Left forelimb (tissue), 1 donor: ENCODE measurements around the gene UBE2I.
A peak's percentile ranks its signal among the peaks of the same experiment; 100 is the strongest.
"Not testable (repeated sequence)": the region's sequence is repeated elsewhere in the genome, so short reads cannot be mapped to it uniquely, and the experiment has no call there.

Source experiments
- DNase-seq: peaks from one replicate; pipeline ENCODE4 v3.0.0-alpha.2; 2018; ENCODE audit warnings: low spot score

Gene UBE2I

GRCh38 chr16:1314399-1315068, 5.1 kb downstream of the UBE2I start:
- no peak for DNase-seq

- no peak for DNase-seq
These were observed 5.9 kb downstream of the UBE2I start for GRCh38 chr16:1315081-1316032.

GRCh38 chr16:1316033-1316405, 6.6 kb downstream of the UBE2I start:
- peak; percentile 55 for DNase-seq

- peak; percentile 51 for DNase-seq
These were observed 8.2 kb downstream of the UBE2I start for GRCh38 chr16:1317479-1318267.

GRCh38 chr16:1318268-1318545, 8.8 kb downstream of the UBE2I start:
- DNase-seq = no peak

- DNase-seq = no peak
These were observed 9.6 kb downstream of the UBE2I start for GRCh38 chr16:1319041-1319440.

GRCh38 chr16:1320097-1320496, 10.7 kb downstream of the UBE2I start:
- DNase-seq = peak; percentile 54

GRCh38 chr16:1320658-1321240, 11.3 kb downstream of the UBE2I start:
- no peak for DNase-seq

- no peak for DNase-seq
These were observed 13.0 kb downstream of the UBE2I start for GRCh38 chr16:1322407-1322806.

- DNase-seq = no peak
These were observed 14.1 kb downstream of the UBE2I start for GRCh38 chr16:1323296-1324239.

- DNase-seq = no peak
These were observed 14.9 kb downstream of the UBE2I start for GRCh38 chr16:1324286-1324826.

- no peak for DNase-seq
These were observed 15.8 kb downstream of the UBE2I start for GRCh38 chr16:1325261-1325660.

- no peak for DNase-seq
These were observed 16.4 kb downstream of the UBE2I start for GRCh38 chr16:1325673-1326371.

- DNase-seq = no peak
These were observed 17.0 kb downstream of the UBE2I start for GRCh38 chr16:1326391-1326790.

- no peak for DNase-seq
These were observed 17.6 kb downstream of the UBE2I start for GRCh38 chr16:1326946-1327618.

GRCh38 chr16:1327619-1327947, 18.1 kb downstream of the UBE2I start:
- DNase-seq = no peak

- not testable (repeated sequence) for DNase-seq
These were observed 18.7 kb downstream of the UBE2I start for GRCh38 chr16:1328136-1328535.

GRCh38 chr16:1328961-1329360, 19.5 kb downstream of the UBE2I start:
- not testable (repeated sequence) for DNase-seq

GRCh38 chr16:1330260-1330914, 21.0 kb downstream of the UBE2I start:
- no peak for DNase-seq
